GM19193 (cell line): ENCODE data around the gene GTPBP8.

ENCODE experiments used
- POLR2A ChIP-seq: IDR thresholded peaks from 4 replicates; pipeline ENCODE4 v1.6.1; 2011; ENCODE audit not compliant: insufficient read depth, insufficient read length; ENCODE audit errors: extremely low read depth

The GTPBP8 gene

GRCh38 chr3:112976953-112977352 lies 13.8 kb upstream of the GTPBP8 start:
- no peak for TF ChIP-seq POLR2A

- TF ChIP-seq POLR2A: no peak
These were observed 11.4 kb upstream of the GTPBP8 start for GRCh38 chr3:112979244-112979832.

- TF ChIP-seq POLR2A: no peak
These were observed 10.7 kb upstream of the GTPBP8 start for GRCh38 chr3:112980080-112980479.

GRCh38 chr3:112982710-112983109 lies 8.1 kb upstream of the GTPBP8 start:
- no peak for TF ChIP-seq POLR2A

- no peak for TF ChIP-seq POLR2A
These were observed 6.3 kb upstream of the GTPBP8 start for GRCh38 chr3:112984485-112984884.

GRCh38 chr3:112987710-112988334 lies 3.0 kb upstream of the GTPBP8 start:
- no peak for TF ChIP-seq POLR2A

GRCh38 chr3:112995800-112996199 lies 5.0 kb downstream of the GTPBP8 start:
- TF ChIP-seq POLR2A: no peak

GRCh38 chr3:113000691-113001090 lies 9.9 kb downstream of the GTPBP8 start:
- no peak for TF ChIP-seq POLR2A

- TF ChIP-seq POLR2A: no peak
These were observed 11.3 kb downstream of the GTPBP8 start for GRCh38 chr3:113002037-113002436.

GRCh38 chr3:113002679-113003078 lies 11.9 kb downstream of the GTPBP8 start:
- no peak for TF ChIP-seq POLR2A

- TF ChIP-seq POLR2A: no peak
These were observed 14.8 kb downstream of the GTPBP8 start for GRCh38 chr3:113005611-113006010.

- TF ChIP-seq POLR2A: no peak
These were observed 15.7 kb downstream of the GTPBP8 start for GRCh38 chr3:113006359-113007056.

GRCh38 chr3:113008117-113008516 lies 17.3 kb downstream of the GTPBP8 start:
- no peak for TF ChIP-seq POLR2A

GRCh38 chr3:113013593-113013992 lies 22.8 kb downstream of the GTPBP8 start:
- no peak for TF ChIP-seq POLR2A

GRCh38 chr3:113018536-113019181 lies 27.9 kb downstream of the GTPBP8 start:
- no peak for TF ChIP-seq POLR2A
